WTC11 (cell line): ENCODE data around the gene NOC3L. TPM values are rescaled to one million over a fixed set of nuclear protein-coding genes. Genes with fewer than 3 reads are reported as not detected.
A peak's percentile ranks its signal among the peaks of the same experiment; 100 is the strongest.

Experiments
- ATAC-seq: fragments of 200-7000 bp; cut with Tn5 transposase; 2 replicates; pipeline ENCODE4 v1.10.0; 2021; ENCODE audit warnings: mild to moderate bottlenecking, moderate library complexity
- CTCF ChIA-PET: fragments of 300-600 bp; sonication (Branson Sonifier 250); formaldehyde crosslinking; loops from one replicate; lab custom pipeline; 2021; ENCODE audit warnings: antibody characterized with exemption; lab: Charles Lee
- POLR2A ChIA-PET: fragments of 350-600 bp; sonication (Branson Sonifier 250); formaldehyde crosslinking; loops from one replicate; lab custom pipeline; 2021; ENCODE audit warnings: antibody characterized with exemption; lab: Charles Lee
- DNase-seq: peaks from one replicate; pipeline ENCODE4 v3.0.0; 2021; ENCODE audit warnings: low spot score
- H3K27ac Mint-ChIP-seq: 2 replicates; pipeline ENCODE4 v1.8.0; 2021; ENCODE audit warnings: mixed read lengths
- H3K27me3 Mint-ChIP-seq: 2 replicates; pipeline ENCODE4 v1.8.0; 2021; ENCODE audit warnings: low read depth, mild to moderate bottlenecking, moderate library complexity, mixed read lengths
- H3K36me3 Mint-ChIP-seq: 2 replicates; pipeline ENCODE4 v1.8.0; 2021; ENCODE audit warnings: mixed read lengths
- H3K4me1 Mint-ChIP-seq: 2 replicates; pipeline ENCODE4 v1.8.0; 2022; ENCODE audit warnings: mixed read lengths
- H3K4me3 Mint-ChIP-seq: 2 replicates; pipeline ENCODE4 v1.8.0; 2021; ENCODE audit warnings: mild to moderate bottlenecking, moderate library complexity, mixed read lengths
- H3K9me3 Mint-ChIP-seq: 2 replicates; pipeline ENCODE4 v1.8.0; 2021; ENCODE audit warnings: mixed read lengths
- ATF1 ChIP-seq: sonication (generic); formaldehyde crosslinking; IDR thresholded peaks from 2 replicates; pipeline ENCODE4 v1.8.1; 2023; ENCODE audit warnings: mild to moderate bottlenecking, moderate library complexity, missing genetic modification reagents
- CREB1 ChIP-seq: sonication (generic); formaldehyde crosslinking; IDR thresholded peaks from 2 replicates; pipeline ENCODE4 v1.8.0; 2023; ENCODE audit warnings: mild to moderate bottlenecking, missing genetic modification reagents
- ETV6 ChIP-seq: sonication (generic); formaldehyde crosslinking; IDR thresholded peaks from 2 replicates; pipeline ENCODE4 v1.8.1; 2022; ENCODE audit warnings: mild to moderate bottlenecking, missing genetic modification reagents
- FOXJ3 ChIP-seq: sonication (generic); formaldehyde crosslinking; IDR thresholded peaks from 2 replicates; pipeline ENCODE4 v1.9.0; 2021; ENCODE audit warnings: missing genetic modification reagents, mild to moderate bottlenecking, borderline replicate concordance
- FOXK1 ChIP-seq: sonication (generic); formaldehyde crosslinking; IDR thresholded peaks from 2 replicates; pipeline ENCODE4 v1.8.0; 2022; ENCODE audit warnings: mild to moderate bottlenecking, moderate library complexity, missing genetic modification reagents
- GABPB1 ChIP-seq: sonication (generic); formaldehyde crosslinking; IDR thresholded peaks from 2 replicates; pipeline ENCODE4 v1.8.1; 2023; ENCODE audit warnings: mild to moderate bottlenecking, missing genetic modification reagents
- GTF2I ChIP-seq: fragments of 250-450 bp; sonication (Bioruptor Pico); conservative IDR thresholded peaks from 2 replicates; pipeline ENCODE4 v1.4.0; 2021; ENCODE audit warnings: mild to moderate bottlenecking
- HMGA2 ChIP-seq: fragments of 250-450 bp; sonication (Bioruptor Pico); IDR thresholded peaks from 2 replicates; pipeline ENCODE4 v1.4.0; 2021; ENCODE audit warnings: mild to moderate bottlenecking, moderate library complexity
- MYBL2 ChIP-seq: sonication (generic); formaldehyde crosslinking; IDR thresholded peaks from 2 replicates; pipeline ENCODE4 v1.8.1; 2023; ENCODE audit warnings: mild to moderate bottlenecking, moderate library complexity, missing genetic modification reagents
- RELA ChIP-seq: sonication (generic); formaldehyde crosslinking; IDR thresholded peaks from 2 replicates; pipeline ENCODE4 v1.8.1; 2022; ENCODE audit warnings: missing genetic modification reagents, mild to moderate bottlenecking, borderline replicate concordance
- SOX15 ChIP-seq: fragments of 250-450 bp; sonication (Bioruptor Pico); IDR thresholded peaks from 2 replicates; pipeline ENCODE4 v1.9.0; 2021; ENCODE audit warnings: mild to moderate bottlenecking
- SP1 ChIP-seq: sonication (generic); formaldehyde crosslinking; conservative IDR thresholded peaks from 2 replicates; pipeline ENCODE4 v1.8.1; 2022; ENCODE audit warnings: missing genetic modification reagents
- TEAD1 ChIP-seq: sonication (generic); formaldehyde crosslinking; IDR thresholded peaks from 2 replicates; pipeline ENCODE4 v1.8.0; 2022; ENCODE audit warnings: mild to moderate bottlenecking, missing genetic modification reagents
- ZNF263 ChIP-seq: sonication (generic); formaldehyde crosslinking; IDR thresholded peaks from 2 replicates; pipeline ENCODE4 v1.8.1; 2022; ENCODE audit warnings: low read depth, mild to moderate bottlenecking, moderate library complexity, missing genetic modification reagents
- ZNF416 ChIP-seq: fragments of 250-450 bp; sonication (Bioruptor Pico); IDR thresholded peaks from 2 replicates; pipeline ENCODE4 v1.9.0; 2021; ENCODE audit warnings: mild to moderate bottlenecking, inconsistent platforms
- ZNF423 ChIP-seq: fragments of 250-450 bp; sonication (Bioruptor Pico); IDR thresholded peaks from 2 replicates; pipeline ENCODE4 v2.1.2; 2022; ENCODE audit warnings: mild to moderate bottlenecking, moderate library complexity
- total RNA-seq: library from RNA; stranded (reverse); gene quantifications from 3 replicates; pipeline ENCODE4 v1.2.3, GENCODE V29; 2021
- TF ChIP-seq, protein P1 (sequence below): fragments of 200-600 bp; IDR thresholded peaks from 2 replicates; pipeline ENCODE4 v1.8.0; 2022; ENCODE audit warnings: antibody characterized with exemption
- TF ChIP-seq, protein P2 (sequence below): sonication (generic); formaldehyde crosslinking; IDR thresholded peaks from 2 replicates; pipeline ENCODE4 v1.8.0; 2023; ENCODE audit warnings: missing genetic modification reagents
- TF ChIP-seq, protein P3 (sequence below): sonication (generic); formaldehyde crosslinking; IDR thresholded peaks from 2 replicates; pipeline ENCODE4 v1.8.0; 2022; ENCODE audit warnings: mild to moderate bottlenecking, missing genetic modification reagents
- TF ChIP-seq, protein P4 (sequence below): sonication (generic); formaldehyde crosslinking; conservative IDR thresholded peaks from 2 replicates; pipeline ENCODE4 v1.8.1; 2022; ENCODE audit warnings: mild to moderate bottlenecking, missing genetic modification reagents
- TF ChIP-seq, protein P5 (sequence below): sonication (generic); formaldehyde crosslinking; IDR thresholded peaks from 2 replicates; pipeline ENCODE4 v1.8.1; 2022; ENCODE audit warnings: low read depth, mild to moderate bottlenecking, moderate library complexity, missing genetic modification reagents, borderline replicate concordance
- TF ChIP-seq, protein P6 (sequence below): sonication (generic); formaldehyde crosslinking; IDR thresholded peaks from 2 replicates; pipeline ENCODE4 v1.8.0; 2023; ENCODE audit warnings: missing genetic modification reagents, mild to moderate bottlenecking, borderline replicate concordance

NOC3L gene
- total RNA-seq, 1 experiment from 2014 or later, result 26.1 TPM

DNA sequence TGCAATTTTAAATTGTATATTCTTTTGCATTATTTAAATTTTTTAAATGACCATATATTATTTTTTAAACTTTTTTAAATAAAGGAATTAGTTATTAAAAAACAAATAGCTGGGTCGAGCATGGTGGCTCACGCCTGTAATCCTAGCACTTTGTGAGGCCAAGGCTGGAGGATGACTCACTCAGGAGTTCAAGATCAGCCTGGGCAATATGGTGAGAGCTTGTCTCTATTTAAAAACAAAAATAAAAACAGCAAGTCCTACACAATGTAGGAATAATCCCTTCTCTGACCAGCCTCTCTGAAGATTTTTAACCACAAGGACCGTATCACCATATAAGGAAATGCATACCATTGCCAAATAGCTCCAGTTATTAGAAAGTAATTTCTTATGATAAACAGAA, 19.6 kb downstream of the NOC3L start:
- Mint-ChIP-seq H3K4me3 (no peak overlapping the region), H3K9me3 (no peaks in the 10 kb centered on the region), H3K27ac (no peak overlapping the region), H3K27me3 (no peaks in the 10 kb centered on the region), H3K36me3 (peaks cover 59% of the 10 kb centered on the region), H3K4me1 (no peaks in the 10 kb centered on the region)
- POLR2A ChIA-PET, result interaction anchor here (0.7 kb wide), 1 partner anchor 96 kb away, joined by 4 read pairs; no protein-coding TSS in a partner anchor
- TF ChIP-seq ZNF416 (CRISPR knock-in tag) (no peak), HMGA2 (CRISPR knock-in tag) (peak; percentile 39; the same call in 1 of the 2 replicates)
- TF ChIP-seq, protein P1, sequence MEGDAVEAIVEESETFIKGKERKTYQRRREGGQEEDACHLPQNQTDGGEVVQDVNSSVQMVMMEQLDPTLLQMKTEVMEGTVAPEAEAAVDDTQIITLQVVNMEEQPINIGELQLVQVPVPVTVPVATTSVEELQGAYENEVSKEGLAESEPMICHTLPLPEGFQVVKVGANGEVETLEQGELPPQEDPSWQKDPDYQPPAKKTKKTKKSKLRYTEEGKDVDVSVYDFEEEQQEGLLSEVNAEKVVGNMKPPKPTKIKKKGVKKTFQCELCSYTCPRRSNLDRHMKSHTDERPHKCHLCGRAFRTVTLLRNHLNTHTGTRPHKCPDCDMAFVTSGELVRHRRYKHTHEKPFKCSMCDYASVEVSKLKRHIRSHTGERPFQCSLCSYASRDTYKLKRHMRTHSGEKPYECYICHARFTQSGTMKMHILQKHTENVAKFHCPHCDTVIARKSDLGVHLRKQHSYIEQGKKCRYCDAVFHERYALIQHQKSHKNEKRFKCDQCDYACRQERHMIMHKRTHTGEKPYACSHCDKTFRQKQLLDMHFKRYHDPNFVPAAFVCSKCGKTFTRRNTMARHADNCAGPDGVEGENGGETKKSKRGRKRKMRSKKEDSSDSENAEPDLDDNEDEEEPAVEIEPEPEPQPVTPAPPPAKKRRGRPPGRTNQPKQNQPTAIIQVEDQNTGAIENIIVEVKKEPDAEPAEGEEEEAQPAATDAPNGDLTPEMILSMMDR, result no peak
- ATAC-seq (no peak), DNase-seq (no peak)
- CTCF ChIA-PET, result interaction anchor here (1.2 kb wide), 1 partner anchor 101 kb away, joined by 6 read pairs; no protein-coding TSS in a partner anchor

DNA sequence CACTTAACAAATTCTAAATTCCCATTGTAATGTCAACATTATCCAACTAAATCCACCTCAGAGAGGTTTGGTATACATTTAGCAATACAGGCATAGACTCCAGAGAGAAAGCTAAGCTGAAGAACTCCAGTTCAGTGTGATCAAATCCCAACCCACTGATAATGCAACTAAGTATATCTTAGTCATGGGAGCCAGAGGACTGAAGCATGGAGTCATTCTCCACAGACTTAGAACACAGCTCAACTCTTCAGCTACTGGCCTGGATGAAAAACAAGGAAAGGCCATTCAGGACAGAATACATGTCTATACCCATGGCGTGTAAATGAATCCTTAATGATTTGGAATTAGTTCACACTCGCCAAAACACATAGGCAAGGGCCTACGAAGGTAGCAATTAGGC, 27.9 kb downstream of the NOC3L start:
- H3K9me3 Mint-ChIP-seq, result no peaks in the 10 kb centered on the region
- H3K27ac Mint-ChIP-seq, result no peak overlapping the region
- DNase-seq, result no peak
- ChIA-PET CTCF (interaction anchor here (1.3 kb wide), 1 partner anchor 15 kb away, joined by 4 read pairs; no protein-coding TSS in a partner anchor), POLR2A (no interaction called here)
- H3K4me1 Mint-ChIP-seq, result no peaks in the 10 kb centered on the region
- ATAC-seq, result no peak
- H3K4me3 Mint-ChIP-seq, result no peak overlapping the region
- H3K27me3 Mint-ChIP-seq, result no peaks in the 10 kb centered on the region
- H3K36me3 Mint-ChIP-seq, result peaks cover 75% of the 10 kb centered on the region
- no peak for TF ChIP-seq SP1 (CRISPR knock-in tag)
- no peak for TF ChIP-seq ZNF423 (CRISPR knock-in tag)
- no peak for TF ChIP-seq SOX15 (CRISPR knock-in tag)
- TF ChIP-seq CREB1 (CRISPR knock-in tag), result no peak
- TF ChIP-seq ETV6 (CRISPR knock-in tag), result no peak
- no peak for TF ChIP-seq GTF2I (CRISPR knock-in tag)
- no peak for TF ChIP-seq MYBL2 (CRISPR knock-in tag)
- no peak for TF ChIP-seq RELA (CRISPR knock-in tag)
- TF ChIP-seq, protein P2, sequence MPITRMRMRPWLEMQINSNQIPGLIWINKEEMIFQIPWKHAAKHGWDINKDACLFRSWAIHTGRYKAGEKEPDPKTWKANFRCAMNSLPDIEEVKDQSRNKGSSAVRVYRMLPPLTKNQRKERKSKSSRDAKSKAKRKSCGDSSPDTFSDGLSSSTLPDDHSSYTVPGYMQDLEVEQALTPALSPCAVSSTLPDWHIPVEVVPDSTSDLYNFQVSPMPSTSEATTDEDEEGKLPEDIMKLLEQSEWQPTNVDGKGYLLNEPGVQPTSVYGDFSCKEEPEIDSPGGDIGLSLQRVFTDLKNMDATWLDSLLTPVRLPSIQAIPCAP (CRISPR knock-in tag), result no peak
- TF ChIP-seq, protein P3, sequence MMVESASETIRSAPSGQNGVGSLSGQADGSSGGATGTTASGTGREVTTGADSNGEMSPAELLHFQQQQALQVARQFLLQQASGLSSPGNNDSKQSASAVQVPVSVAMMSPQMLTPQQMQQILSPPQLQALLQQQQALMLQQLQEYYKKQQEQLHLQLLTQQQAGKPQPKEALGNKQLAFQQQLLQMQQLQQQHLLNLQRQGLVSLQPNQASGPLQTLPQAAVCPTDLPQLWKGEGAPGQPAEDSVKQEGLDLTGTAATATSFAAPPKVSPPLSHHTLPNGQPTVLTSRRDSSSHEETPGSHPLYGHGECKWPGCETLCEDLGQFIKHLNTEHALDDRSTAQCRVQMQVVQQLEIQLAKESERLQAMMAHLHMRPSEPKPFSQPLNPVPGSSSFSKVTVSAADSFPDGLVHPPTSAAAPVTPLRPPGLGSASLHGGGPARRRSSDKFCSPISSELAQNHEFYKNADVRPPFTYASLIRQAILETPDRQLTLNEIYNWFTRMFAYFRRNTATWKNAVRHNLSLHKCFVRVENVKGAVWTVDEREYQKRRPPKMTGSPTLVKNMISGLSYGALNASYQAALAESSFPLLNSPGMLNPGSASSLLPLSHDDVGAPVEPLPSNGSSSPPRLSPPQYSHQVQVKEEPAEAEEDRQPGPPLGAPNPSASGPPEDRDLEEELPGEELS (CRISPR knock-in tag), result no peak
- TF ChIP-seq, protein P4, sequence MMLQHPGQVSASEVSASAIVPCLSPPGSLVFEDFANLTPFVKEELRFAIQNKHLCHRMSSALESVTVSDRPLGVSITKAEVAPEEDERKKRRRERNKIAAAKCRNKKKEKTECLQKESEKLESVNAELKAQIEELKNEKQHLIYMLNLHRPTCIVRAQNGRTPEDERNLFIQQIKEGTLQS, result no peak
- TF ChIP-seq FOXJ3 (CRISPR knock-in tag), result no peak
- TF ChIP-seq, protein P5, sequence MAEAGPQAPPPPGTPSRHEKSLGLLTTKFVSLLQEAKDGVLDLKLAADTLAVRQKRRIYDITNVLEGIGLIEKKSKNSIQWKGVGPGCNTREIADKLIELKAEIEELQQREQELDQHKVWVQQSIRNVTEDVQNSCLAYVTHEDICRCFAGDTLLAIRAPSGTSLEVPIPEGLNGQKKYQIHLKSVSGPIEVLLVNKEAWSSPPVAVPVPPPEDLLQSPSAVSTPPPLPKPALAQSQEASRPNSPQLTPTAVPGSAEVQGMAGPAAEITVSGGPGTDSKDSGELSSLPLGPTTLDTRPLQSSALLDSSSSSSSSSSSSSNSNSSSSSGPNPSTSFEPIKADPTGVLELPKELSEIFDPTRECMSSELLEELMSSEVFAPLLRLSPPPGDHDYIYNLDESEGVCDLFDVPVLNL (CRISPR knock-in tag), result no peak
- no peak for TF ChIP-seq FOXK1 (CRISPR knock-in tag)
- TF ChIP-seq ZNF263 (CRISPR knock-in tag), result no peak

DNA sequence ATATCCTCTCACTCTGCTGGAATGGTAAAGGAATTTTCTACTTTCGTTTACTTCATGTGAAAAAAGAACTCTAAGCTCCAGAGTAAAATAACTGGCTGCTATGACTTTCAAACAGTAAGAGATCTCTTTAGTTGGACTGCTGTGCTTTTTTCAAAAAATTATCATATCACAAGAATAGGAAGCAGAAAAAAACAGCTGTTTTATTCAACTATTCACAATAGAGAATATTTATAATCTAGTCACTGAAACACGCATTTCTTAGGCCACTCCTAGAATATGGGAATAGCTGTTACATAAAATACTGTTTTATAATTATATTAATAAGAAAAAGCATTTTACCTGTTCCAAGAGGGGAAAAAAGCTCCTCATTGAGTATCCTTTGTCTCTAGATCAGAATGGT, 29.7 kb downstream of the NOC3L start:
- TF ChIP-seq GABPB1, result no peak
- TF ChIP-seq, protein P6, sequence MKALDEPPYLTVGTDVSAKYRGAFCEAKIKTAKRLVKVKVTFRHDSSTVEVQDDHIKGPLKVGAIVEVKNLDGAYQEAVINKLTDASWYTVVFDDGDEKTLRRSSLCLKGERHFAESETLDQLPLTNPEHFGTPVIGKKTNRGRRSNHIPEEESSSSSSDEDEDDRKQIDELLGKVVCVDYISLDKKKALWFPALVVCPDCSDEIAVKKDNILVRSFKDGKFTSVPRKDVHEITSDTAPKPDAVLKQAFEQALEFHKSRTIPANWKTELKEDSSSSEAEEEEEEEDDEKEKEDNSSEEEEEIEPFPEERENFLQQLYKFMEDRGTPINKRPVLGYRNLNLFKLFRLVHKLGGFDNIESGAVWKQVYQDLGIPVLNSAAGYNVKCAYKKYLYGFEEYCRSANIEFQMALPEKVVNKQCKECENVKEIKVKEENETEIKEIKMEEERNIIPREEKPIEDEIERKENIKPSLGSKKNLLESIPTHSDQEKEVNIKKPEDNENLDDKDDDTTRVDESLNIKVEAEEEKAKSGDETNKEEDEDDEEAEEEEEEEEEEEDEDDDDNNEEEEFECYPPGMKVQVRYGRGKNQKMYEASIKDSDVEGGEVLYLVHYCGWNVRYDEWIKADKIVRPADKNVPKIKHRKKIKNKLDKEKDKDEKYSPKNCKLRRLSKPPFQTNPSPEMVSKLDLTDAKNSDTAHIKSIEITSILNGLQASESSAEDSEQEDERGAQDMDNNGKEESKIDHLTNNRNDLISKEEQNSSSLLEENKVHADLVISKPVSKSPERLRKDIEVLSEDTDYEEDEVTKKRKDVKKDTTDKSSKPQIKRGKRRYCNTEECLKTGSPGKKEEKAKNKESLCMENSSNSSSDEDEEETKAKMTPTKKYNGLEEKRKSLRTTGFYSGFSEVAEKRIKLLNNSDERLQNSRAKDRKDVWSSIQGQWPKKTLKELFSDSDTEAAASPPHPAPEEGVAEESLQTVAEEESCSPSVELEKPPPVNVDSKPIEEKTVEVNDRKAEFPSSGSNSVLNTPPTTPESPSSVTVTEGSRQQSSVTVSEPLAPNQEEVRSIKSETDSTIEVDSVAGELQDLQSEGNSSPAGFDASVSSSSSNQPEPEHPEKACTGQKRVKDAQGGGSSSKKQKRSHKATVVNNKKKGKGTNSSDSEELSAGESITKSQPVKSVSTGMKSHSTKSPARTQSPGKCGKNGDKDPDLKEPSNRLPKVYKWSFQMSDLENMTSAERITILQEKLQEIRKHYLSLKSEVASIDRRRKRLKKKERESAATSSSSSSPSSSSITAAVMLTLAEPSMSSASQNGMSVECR (CRISPR knock-in tag), result no peak
- TF ChIP-seq TEAD1, result no peak
- TF ChIP-seq ATF1 (CRISPR knock-in tag), result no peak
- no peak for TF ChIP-seq RELA (CRISPR knock-in tag)
- Mint-ChIP-seq H3K36me3 (peaks cover 62% of the 10 kb centered on the region), H3K4me3 (no peak overlapping the region), H3K9me3 (no peaks in the 10 kb centered on the region), H3K27ac (no peak overlapping the region), H3K4me1 (no peaks in the 10 kb centered on the region), H3K27me3 (no peaks in the 10 kb centered on the region)
- DNase-seq (no peak), ATAC-seq (no peak)
- ChIA-PET CTCF (interaction anchor here (1.0 to 1.3 kb wide), 3 partner anchors 13 to 111 kb away, joined by 3 to 5 read pairs (median 4); no protein-coding TSS in a partner anchor), POLR2A (no interaction called here)
